Caco-2 (cell line): ENCODE data around the gene ELMO2. TPM values are rescaled to one million over a fixed set of nuclear protein-coding genes. Genes with fewer than 3 reads are reported as not detected.

Experiments
- BruUV-seq: library from RNA; stranded (reverse); fragments of 400-500 nt; replicated peaks from 2 replicates; lab custom pipeline; 2021; lab: Mats Ljungman, UMichigan
- CTCF ChIA-PET: fragments of 300-600 bp; sonication (Branson Sonifier 250); formaldehyde crosslinking; loops from one replicate; lab custom pipeline; 2022; ENCODE audit warnings: antibody characterized with exemption; lab: Charles Lee
- POLR2A ChIA-PET: fragments of 300-600 bp; sonication (Branson Sonifier 250); formaldehyde crosslinking; loops from one replicate; lab custom pipeline; 2022; ENCODE audit warnings: antibody characterized with exemption; lab: Charles Lee
- DNase-seq, 2 experiments: peaks; one replicate each; pipeline versions ENCODE4 v3.0.0 to v3.0.0-alpha.2; 2020 to 2022
- H3K27me3 ChIP-seq: replicated peaks from 2 replicates; pipeline ENCODE4 v1.6.0; 2011; ENCODE audit warnings: low read length; ENCODE audit not compliant: control insufficient read depth, insufficient read depth
- H3K36me3 ChIP-seq: 2 replicates; pipeline ENCODE4 v1.5.1; 2011; ENCODE audit warnings: low read length; ENCODE audit not compliant: control insufficient read depth, insufficient read depth
- H3K4me1 ChIP-seq: fragments of 250-450 bp; sonication (Bioruptor Pico); 2 replicates; pipeline ENCODE4 v1.5.1; 2020; ENCODE audit warnings: mild to moderate bottlenecking
- H3K4me3 ChIP-seq: 2 replicates; pipeline ENCODE4 v1.5.1; 2011; ENCODE audit warnings: low read depth, mild to moderate bottlenecking, control low read depth, low read length
- H3K9me3 ChIP-seq: fragments of 250-450 bp; sonication (Bioruptor Pico); 2 replicates; pipeline ENCODE4 v1.5.1; 2020; ENCODE audit warnings: mild to moderate bottlenecking, moderate library complexity
- H3K27ac Mint-ChIP-seq: one replicate; pipeline ENCODE4 v1.8.0; 2022; ENCODE audit warnings: mixed read lengths; ENCODE audit not compliant: unreplicated experiment
- H3K27me3 Mint-ChIP-seq: one replicate; pipeline ENCODE4 v1.8.0; 2022; ENCODE audit warnings: mixed read lengths; ENCODE audit not compliant: insufficient read depth, unreplicated experiment
- H3K36me3 Mint-ChIP-seq: one replicate; pipeline ENCODE4 v1.8.0; 2022; ENCODE audit warnings: mild to moderate bottlenecking, mixed read lengths; ENCODE audit not compliant: insufficient read depth, unreplicated experiment
- H3K4me1 Mint-ChIP-seq: one replicate; pipeline ENCODE4 v1.8.0; 2022; ENCODE audit warnings: low read depth, mixed read lengths; ENCODE audit not compliant: unreplicated experiment
- H3K4me3 Mint-ChIP-seq: one replicate; pipeline ENCODE4 v1.8.0; 2022; ENCODE audit warnings: mild to moderate bottlenecking, moderate library complexity, mixed read lengths; ENCODE audit not compliant: unreplicated experiment
- H3K9me3 Mint-ChIP-seq: one replicate; pipeline ENCODE4 v1.8.0; 2022; ENCODE audit warnings: mixed read lengths; ENCODE audit not compliant: unreplicated experiment
- CTCF ChIP-seq, 2 experiments: fragments of 200-600 bp in 1 of 2; IDR thresholded peaks; 1 replicate in 1 of 2; 2 replicates in 1 of 2; pipeline versions ENCODE4 v1.5.1 to v1.8.0; 2011 to 2022; ENCODE audit warnings: antibody characterized with exemption in 1 of 2, control low read depth in 1 of 2, inconsistent platforms in 1 of 2, low read depth in 1 of 2, low read length in 1 of 2, mild to moderate bottlenecking in 1 of 2, moderate library complexity in 1 of 2; ENCODE audit not compliant: insufficient read depth in 1 of 2, severe bottlenecking in 1 of 2, unreplicated experiment in 1 of 2
- intact Hi-C: fragments of 100-400 bp; cut with micrococcal nuclease; formaldehyde crosslinking; loops from one replicate; pipeline ENCODE4 v1.10.0; 2022; ENCODE audit not compliant: unreplicated experiment
- total RNA-seq: library from RNA; stranded (reverse); gene quantifications from 2 replicates; pipeline ENCODE4 v1.2.3, GENCODE V29; 2022

Gene ELMO2
- total RNA-seq, 1 experiment from 2014 or later, result 82.4 TPM

GRCh38 chr20:46430921-46431712 is 24.7 kb upstream of the ELMO2 start:
- H3K4me1 ChIP-seq, result no peaks in the 10 kb centered on the region
- no TSS peak for BruUV-seq

GRCh38 chr20:46427384-46427783 is 21.0 kb upstream of the ELMO2 start:
- Mint-ChIP-seq H3K4me3 (no peak overlapping the region), H3K4me1 (no peaks in the 10 kb centered on the region), H3K27ac (no peak overlapping the region), H3K27me3 (peaks cover 46% of the 10 kb centered on the region), H3K9me3 (no peaks in the 10 kb centered on the region), H3K36me3 (no peaks in the 10 kb centered on the region)
- Histone ChIP-seq H3K36me3 (no peaks in the 10 kb centered on the region), H3K27me3 (peaks cover 8% of the 10 kb centered on the region), H3K4me1 (no peaks in the 10 kb centered on the region), H3K9me3 (no peaks in the 10 kb centered on the region), H3K4me3 (no peak overlapping the region)
- DNase-seq, result no peak
- intact Hi-C loops, result no loop called here
- BruUV-seq, result no TSS peak
- TF ChIP-seq CTCF (IDR thresholded peaks at IDR 0.05; ENCODE audit: insufficient read depth in 1 of 2, low read depth in 1 of 2, low read length in 1 of 2, severe bottlenecking in 1 of 2, unreplicated experiment in 1 of 2), result no peak
- ChIA-PET POLR2A (interaction anchor here (0.6 kb wide), 1 partner anchor 125 kb away, joined by 3 read pairs; no protein-coding TSS in a partner anchor), CTCF (no interaction called here)

More at GRCh38 chr20:46430921-46431712, 24.7 kb upstream of the ELMO2 start:
- ChIA-PET POLR2A (no interaction called here), CTCF (no interaction called here)
- intact Hi-C loops, result no loop called here
- peaks cover 35% of the 10 kb centered on the region for H3K27me3 Mint-ChIP-seq
- H3K9me3 ChIP-seq, result no peaks in the 10 kb centered on the region
- no peaks in the 10 kb centered on the region for H3K36me3 ChIP-seq
- no peak for TF ChIP-seq CTCF (IDR thresholded peaks at IDR 0.05; ENCODE audit: insufficient read depth in 1 of 2, low read depth in 1 of 2, low read length in 1 of 2, severe bottlenecking in 1 of 2, unreplicated experiment in 1 of 2)
- H3K27me3 ChIP-seq, result no peaks in the 10 kb centered on the region
- no peaks in the 10 kb centered on the region for H3K36me3 Mint-ChIP-seq
- no peak overlapping the region for H3K4me3 ChIP-seq
- H3K9me3 Mint-ChIP-seq, result no peaks in the 10 kb centered on the region
- no peaks in the 10 kb centered on the region for H3K4me1 Mint-ChIP-seq
- H3K4me3 Mint-ChIP-seq, result no peak overlapping the region
- H3K27ac Mint-ChIP-seq, result no peak overlapping the region
- no peak for DNase-seq

- Mint-ChIP-seq H3K4me3 (no peak overlapping the region), H3K27ac (no peak overlapping the region), H3K27me3 (peaks cover 37% of the 10 kb centered on the region), H3K36me3 (no peaks in the 10 kb centered on the region), H3K4me1 (no peaks in the 10 kb centered on the region), H3K9me3 (no peaks in the 10 kb centered on the region)
- H3K9me3 ChIP-seq, result no peaks in the 10 kb centered on the region
- H3K27me3 ChIP-seq, result peaks cover 8% of the 10 kb centered on the region
- no peaks in the 10 kb centered on the region for H3K36me3 ChIP-seq
- intact Hi-C loops, result no loop called here
- ChIA-PET CTCF (interaction anchor here (0.9 to 1.1 kb wide), 2 partner anchors 10 to 14 kb away, joined by 3 to 4 read pairs; no protein-coding TSS in a partner anchor), POLR2A (no interaction called here)
- TF ChIP-seq CTCF (IDR thresholded peaks at IDR 0.05; ENCODE audit: insufficient read depth in 1 of 2, low read depth in 1 of 2, low read length in 1 of 2, severe bottlenecking in 1 of 2, unreplicated experiment in 1 of 2), result no peak
- no peak for DNase-seq
- H3K4me1 ChIP-seq, result no peaks in the 10 kb centered on the region
- H3K4me3 ChIP-seq, result no peak overlapping the region
- BruUV-seq, result no TSS peak
Observed at GRCh38 chr20:46423882-46424482, 17.6 kb upstream of the ELMO2 start.
